DOHH2 (cell line): ENCODE results near the gene DOCK1.

Source experiments
- EZH2phosphoT487 ChIP-seq: fragments of 200-600 bp; sonication (generic); IDR thresholded peaks from 2 replicates; pipeline ENCODE4 v1.6.1; 2017; ENCODE audit warnings: borderline replicate concordance, mild to moderate bottlenecking, antibody characterized with exemption, low read length, moderate library complexity, mixed read lengths
- TF ChIP-seq, protein P1 (sequence below): fragments of 200-600 bp; sonication (generic); IDR thresholded peaks from one replicate; pipeline ENCODE4 v1.5.1; 2014; ENCODE audit warnings: antibody characterized with exemption, mild to moderate bottlenecking, low read depth, low read length; ENCODE audit not compliant: poor library complexity, severe bottlenecking

DNA sequence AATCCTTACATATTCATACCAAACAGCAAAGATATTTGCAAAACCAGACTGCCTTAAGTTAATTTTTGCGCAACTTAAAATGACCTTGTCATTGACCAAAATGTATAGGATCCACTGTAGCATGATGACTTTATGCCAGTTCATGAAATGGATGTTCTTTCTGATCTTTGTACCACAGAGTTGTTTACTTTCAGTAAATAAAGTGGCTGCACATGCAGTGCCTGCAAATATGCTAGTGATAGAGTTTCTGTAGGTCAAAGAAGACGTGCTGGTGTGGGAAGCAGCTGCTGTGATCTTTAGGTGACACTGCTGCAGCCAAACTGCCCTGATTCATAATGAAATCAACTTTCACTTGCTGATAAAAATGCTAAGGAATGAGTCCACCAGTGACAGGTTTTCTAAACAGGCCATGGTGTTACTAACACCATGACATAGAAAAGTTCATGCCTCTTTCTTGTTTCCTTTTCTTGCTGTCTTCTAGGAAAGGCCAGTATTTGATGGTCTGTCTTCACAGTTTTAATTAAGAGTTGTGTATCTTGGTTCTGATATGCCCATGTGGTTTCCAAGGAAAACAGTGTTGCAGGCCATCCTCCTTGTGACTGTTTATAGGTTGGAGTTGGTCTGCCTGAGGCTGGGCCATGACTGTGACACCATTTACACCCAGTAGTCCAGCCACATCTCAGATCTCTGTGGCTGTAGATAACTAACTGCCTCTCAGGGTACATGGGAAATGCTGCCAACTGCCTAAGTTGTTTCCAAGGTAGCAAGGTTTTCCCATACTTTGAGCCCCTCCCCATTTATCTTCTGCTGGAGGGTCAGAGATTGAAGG lies 228.7 kb downstream of the DOCK1 start:
- TF ChIP-seq, protein P1, sequence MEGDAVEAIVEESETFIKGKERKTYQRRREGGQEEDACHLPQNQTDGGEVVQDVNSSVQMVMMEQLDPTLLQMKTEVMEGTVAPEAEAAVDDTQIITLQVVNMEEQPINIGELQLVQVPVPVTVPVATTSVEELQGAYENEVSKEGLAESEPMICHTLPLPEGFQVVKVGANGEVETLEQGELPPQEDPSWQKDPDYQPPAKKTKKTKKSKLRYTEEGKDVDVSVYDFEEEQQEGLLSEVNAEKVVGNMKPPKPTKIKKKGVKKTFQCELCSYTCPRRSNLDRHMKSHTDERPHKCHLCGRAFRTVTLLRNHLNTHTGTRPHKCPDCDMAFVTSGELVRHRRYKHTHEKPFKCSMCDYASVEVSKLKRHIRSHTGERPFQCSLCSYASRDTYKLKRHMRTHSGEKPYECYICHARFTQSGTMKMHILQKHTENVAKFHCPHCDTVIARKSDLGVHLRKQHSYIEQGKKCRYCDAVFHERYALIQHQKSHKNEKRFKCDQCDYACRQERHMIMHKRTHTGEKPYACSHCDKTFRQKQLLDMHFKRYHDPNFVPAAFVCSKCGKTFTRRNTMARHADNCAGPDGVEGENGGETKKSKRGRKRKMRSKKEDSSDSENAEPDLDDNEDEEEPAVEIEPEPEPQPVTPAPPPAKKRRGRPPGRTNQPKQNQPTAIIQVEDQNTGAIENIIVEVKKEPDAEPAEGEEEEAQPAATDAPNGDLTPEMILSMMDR, result no peak
- TF ChIP-seq EZH2phosphoT487, result no peak
